Hematopoietic multipotent progenitor cell treated with erythropoietin and hydrocortisone succinate and interleukin-3 and kit ligand, for 17 days (in vitro differentiated cells): ENCODE results near the gene CELF2.
"Not testable (repeated sequence)": the region's sequence is repeated elsewhere in the genome, so short reads cannot be mapped to it uniquely, and the experiment has no call there.

Experiments used
- DNase-seq: peaks from one replicate; pipeline ENCODE4 v3.0.0-alpha.2; 2015; ENCODE audit warnings: low spot score

The CELF2 gene

GRCh38 chr10:11096422-11096821 lies 78.8 kb downstream of the CELF2 start:
- no peak for DNase-seq

- no peak for DNase-seq
These were observed 80.0 kb downstream of the CELF2 start for GRCh38 chr10:11097686-11098085.

- no peak for DNase-seq
These were observed 81.0 kb downstream of the CELF2 start for GRCh38 chr10:11098666-11099065.

- no peak for DNase-seq
These were observed 87.4 kb downstream of the CELF2 start for GRCh38 chr10:11104772-11105675.

GRCh38 chr10:11105676-11106004 lies 88.0 kb downstream of the CELF2 start:
- no peak for DNase-seq

GRCh38 chr10:11106621-11107374 lies 89.1 kb downstream of the CELF2 start:
- DNase-seq = no peak

GRCh38 chr10:11107948-11108347 lies 90.3 kb downstream of the CELF2 start:
- DNase-seq = no peak

GRCh38 chr10:11108356-11108755 lies 90.7 kb downstream of the CELF2 start:
- DNase-seq = no peak

GRCh38 chr10:11109590-11109989 lies 91.9 kb downstream of the CELF2 start:
- no peak for DNase-seq

GRCh38 chr10:11110539-11110938 lies 92.9 kb downstream of the CELF2 start:
- no peak for DNase-seq

- DNase-seq = no peak
These were observed 93.8 kb downstream of the CELF2 start for GRCh38 chr10:11111490-11111889.

GRCh38 chr10:11112718-11113117 lies 95.0 kb downstream of the CELF2 start:
- no peak for DNase-seq

- DNase-seq = no peak
These were observed 95.5 kb downstream of the CELF2 start for GRCh38 chr10:11113156-11113555.

GRCh38 chr10:11114269-11114668 lies 96.6 kb downstream of the CELF2 start:
- no peak for DNase-seq

GRCh38 chr10:11115337-11115736 lies 97.7 kb downstream of the CELF2 start:
- DNase-seq = no peak

GRCh38 chr10:11116361-11116760 lies 98.7 kb downstream of the CELF2 start:
- no peak for DNase-seq

- no peak for DNase-seq
These were observed 99.1 kb downstream of the CELF2 start for GRCh38 chr10:11116817-11117216.

GRCh38 chr10:11118686-11119085 lies 101.0 kb downstream of the CELF2 start:
- no peak for DNase-seq

- DNase-seq = no peak
These were observed 102.2 kb downstream of the CELF2 start for GRCh38 chr10:11119843-11120242.

- no peak for DNase-seq
These were observed 103.0 kb downstream of the CELF2 start for GRCh38 chr10:11120711-11121110.

GRCh38 chr10:11123892-11124291 lies 106.2 kb downstream of the CELF2 start:
- DNase-seq = not testable (repeated sequence)

- no peak for DNase-seq
These were observed 107.3 kb downstream of the CELF2 start for GRCh38 chr10:11125004-11125403.

GRCh38 chr10:11127017-11127416 lies 109.3 kb downstream of the CELF2 start:
- DNase-seq = not testable (repeated sequence)
